HepG2 (cell line): ENCODE results near the gene TBC1D16. TPM values are rescaled to one million over a fixed set of nuclear protein-coding genes. Genes with fewer than 3 reads are reported as not detected.

Source experiments
- ATF2 ChIP-seq: sonication (generic); formaldehyde crosslinking; IDR thresholded peaks from 2 replicates; pipeline ENCODE4 v1.4.0; 2020; ENCODE audit warnings: missing genetic modification reagents
- FOSL2 ChIP-seq: sonication (generic); formaldehyde crosslinking; IDR thresholded peaks from 2 replicates; pipeline ENCODE4 v1.4.0; 2020; ENCODE audit warnings: missing genetic modification reagents
- HCFC1 ChIP-seq: fragments of 150-350 bp; IDR thresholded peaks from 2 replicates; pipeline ENCODE4 v1.6.1; 2014; ENCODE audit warnings: low read depth, low read length
- HHEX ChIP-seq: IDR thresholded peaks from 2 replicates; pipeline ENCODE4 v1.6.1; 2016; ENCODE audit warnings: control low read depth
- IRF9 ChIP-seq: sonication (generic); formaldehyde crosslinking; IDR thresholded peaks from 2 replicates; pipeline ENCODE4 v1.8.0; 2022; ENCODE audit warnings: missing genetic modification reagents, mild to moderate bottlenecking, borderline replicate concordance
- KLF11 ChIP-seq: IDR thresholded peaks from 2 replicates; pipeline ENCODE4 v1.6.1; 2016; ENCODE audit warnings: missing compliant biosample characterization
- MIER2 ChIP-seq: IDR thresholded peaks from 2 replicates; pipeline ENCODE4 v1.6.1; 2016; ENCODE audit warnings: missing biosample characterization, missing genetic modification reagents
- NCOA2 ChIP-seq: sonication (generic); formaldehyde crosslinking; IDR thresholded peaks from 2 replicates; pipeline ENCODE4 v1.8.0; 2022; ENCODE audit warnings: inconsistent platforms
- NFYB ChIP-seq: sonication (generic); formaldehyde crosslinking; IDR thresholded peaks from 2 replicates; pipeline ENCODE4 v1.4.0; 2020; ENCODE audit warnings: missing genetic modification reagents
- REXO4 ChIP-seq: sonication (generic); formaldehyde crosslinking; IDR thresholded peaks from 2 replicates; pipeline ENCODE4 v1.8.0; 2022; ENCODE audit warnings: missing genetic modification reagents, mild to moderate bottlenecking, borderline replicate concordance
- SIN3A ChIP-seq: IDR thresholded peaks from 2 replicates; pipeline ENCODE4 v1.6.1; 2011; ENCODE audit warnings: low read depth, mild to moderate bottlenecking, control low read depth, low read length, borderline replicate concordance
- SMYD3 ChIP-seq: sonication (generic); formaldehyde crosslinking; IDR thresholded peaks from 2 replicates; pipeline ENCODE4 v1.8.1; 2023; ENCODE audit warnings: mild to moderate bottlenecking, missing genetic modification reagents
- SOX13 ChIP-seq, 3 experiments: fragments of 450-650 bp in 1 of 3; sonication (generic) in 1 of 3; formaldehyde crosslinking in 1 of 3; IDR thresholded peaks in 2 of 3; conservative IDR thresholded peaks in 1 of 3; 2 replicates each; pipeline versions ENCODE4 v1.5.0 to v1.6.1; 2016 to 2020; ENCODE audit warnings: antibody characterized with exemption in 1 of 3, mild to moderate bottlenecking in 1 of 3, missing compliant biosample characterization in 1 of 3, missing genetic modification reagents in 1 of 3, moderate library complexity in 1 of 3
- TSC22D2 ChIP-seq: sonication (generic); formaldehyde crosslinking; IDR thresholded peaks from 2 replicates; pipeline ENCODE4 v1.5.1; 2020; ENCODE audit warnings: missing genetic modification reagents, mild to moderate bottlenecking, borderline replicate concordance
- ZNF292 ChIP-seq: sonication (generic); formaldehyde crosslinking; IDR thresholded peaks from 2 replicates; pipeline ENCODE4 v1.8.1; 2022; ENCODE audit warnings: mild to moderate bottlenecking, low read depth, missing genetic modification reagents, borderline replicate concordance
- ZNF335 ChIP-seq: sonication (generic); formaldehyde crosslinking; IDR thresholded peaks from 2 replicates; pipeline ENCODE4 v1.4.0; 2020; ENCODE audit warnings: missing genetic modification reagents
- ZNF468 ChIP-seq: sonication (generic); formaldehyde crosslinking; IDR thresholded peaks from 2 replicates; pipeline ENCODE4 v1.8.0; 2022; ENCODE audit warnings: mild to moderate bottlenecking, moderate library complexity, missing genetic modification reagents
- ZNF761 ChIP-seq: sonication (generic); formaldehyde crosslinking; conservative IDR thresholded peaks from 2 replicates; pipeline ENCODE4 v1.4.0; 2020; ENCODE audit warnings: mild to moderate bottlenecking, missing genetic modification reagents
- ZNF790 ChIP-seq: sonication (generic); formaldehyde crosslinking; IDR thresholded peaks from 2 replicates; pipeline ENCODE4 v1.8.0; 2022; ENCODE audit warnings: missing genetic modification reagents, mild to moderate bottlenecking, borderline replicate concordance
- ZNF878 ChIP-seq: sonication (generic); formaldehyde crosslinking; IDR thresholded peaks from 2 replicates; pipeline ENCODE4 v1.8.1; 2023; ENCODE audit warnings: mild to moderate bottlenecking, missing genetic modification reagents, moderate library complexity
- polyA plus RNA-seq, 8 experiments: library from polyadenylated mRNA; depleted of rRNA in 3 of 8; stranded (reverse) in 7 of 8; unstranded in 1 of 8; fragments of >200 nt; fragmentation: Illumina TruSeq in 4 of 8; extraction: Trizol in 4 of 8; gene quantifications; 2 replicates each; pipeline versions ENCODE4 v1.2.1 to v1.2.3, GENCODE V29; 2011 to 2016; ENCODE audit warnings: low read depth in 4 of 8, missing spikeins in 1 of 8, mixed read lengths in 1 of 8; ENCODE audit not compliant: insufficient read depth in 1 of 8
- total RNA-seq, 5 experiments: library from RNA; depleted of rRNA; stranded (reverse); fragments of >200 nt; fragmentation: Illumina TruSeq; extraction: Trizol; gene quantifications; 2 replicates each; pipeline ENCODE4 v1.2.3, GENCODE V29; 2016; ENCODE audit warnings: low read depth in 1 of 5
- TF ChIP-seq, protein P1 (sequence below): sonication (generic); formaldehyde crosslinking; IDR thresholded peaks from 2 replicates; pipeline ENCODE4 v1.4.0; 2020; ENCODE audit warnings: mild to moderate bottlenecking, missing genetic modification reagents
- TF ChIP-seq, protein P2 (sequence below): sonication (generic); formaldehyde crosslinking; IDR thresholded peaks from 2 replicates; pipeline ENCODE4 v1.4.0; 2020; ENCODE audit warnings: mild to moderate bottlenecking, missing genetic modification reagents

TBC1D16 gene
- total and polyA plus RNA-seq, 2 of the 13 experiments (the other 11 are each of a cell fraction or from before 2014, with no cell fraction given), result 14.9 to 24.9 TPM

DNA sequence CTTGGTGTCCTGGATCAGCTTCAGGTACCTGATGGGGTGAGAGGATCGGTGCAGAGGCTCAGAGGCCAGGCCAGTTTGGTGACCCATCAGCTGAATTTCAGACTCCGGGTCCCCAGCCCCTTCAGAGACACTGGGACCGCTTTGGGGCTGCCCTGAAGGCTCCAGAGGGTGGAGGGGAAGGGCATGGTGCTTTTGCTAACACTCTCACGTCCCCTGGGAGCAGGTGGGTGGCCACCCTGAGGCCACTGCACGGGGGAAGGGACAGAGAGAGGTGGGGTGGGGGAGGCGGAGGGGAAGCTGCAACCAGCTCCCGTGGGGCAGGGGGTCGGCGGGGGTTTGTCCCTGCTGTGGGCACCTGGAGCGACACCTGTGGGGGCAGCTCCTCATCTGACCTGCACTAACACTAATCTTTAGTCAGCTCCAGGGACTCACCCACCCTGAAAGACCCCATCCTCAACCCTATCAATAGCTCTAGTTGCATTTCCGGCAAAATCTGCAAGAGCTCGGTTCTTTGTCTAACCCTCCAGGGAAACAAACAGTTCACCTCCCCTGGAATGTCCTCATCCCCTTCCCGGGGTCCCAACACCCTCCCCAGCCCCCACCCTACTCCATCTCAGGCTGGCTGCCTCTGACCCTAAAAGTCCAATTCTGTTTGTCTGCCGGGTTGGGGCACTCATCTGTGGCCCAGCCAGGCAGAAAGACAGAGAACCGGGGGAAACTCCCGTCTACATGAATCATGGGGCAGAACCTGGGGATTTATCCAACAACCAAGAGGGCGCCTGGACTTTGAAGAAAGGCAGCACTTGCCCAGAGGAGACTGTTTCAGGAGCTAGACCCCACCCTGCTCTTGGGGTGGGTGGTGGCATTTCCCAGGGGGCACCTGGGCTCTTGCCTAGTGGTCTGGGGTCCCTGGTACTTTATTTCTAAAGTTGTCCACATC lies 104.5 kb downstream of the TBC1D16 start (continued):
- TF ChIP-seq, protein P1, sequence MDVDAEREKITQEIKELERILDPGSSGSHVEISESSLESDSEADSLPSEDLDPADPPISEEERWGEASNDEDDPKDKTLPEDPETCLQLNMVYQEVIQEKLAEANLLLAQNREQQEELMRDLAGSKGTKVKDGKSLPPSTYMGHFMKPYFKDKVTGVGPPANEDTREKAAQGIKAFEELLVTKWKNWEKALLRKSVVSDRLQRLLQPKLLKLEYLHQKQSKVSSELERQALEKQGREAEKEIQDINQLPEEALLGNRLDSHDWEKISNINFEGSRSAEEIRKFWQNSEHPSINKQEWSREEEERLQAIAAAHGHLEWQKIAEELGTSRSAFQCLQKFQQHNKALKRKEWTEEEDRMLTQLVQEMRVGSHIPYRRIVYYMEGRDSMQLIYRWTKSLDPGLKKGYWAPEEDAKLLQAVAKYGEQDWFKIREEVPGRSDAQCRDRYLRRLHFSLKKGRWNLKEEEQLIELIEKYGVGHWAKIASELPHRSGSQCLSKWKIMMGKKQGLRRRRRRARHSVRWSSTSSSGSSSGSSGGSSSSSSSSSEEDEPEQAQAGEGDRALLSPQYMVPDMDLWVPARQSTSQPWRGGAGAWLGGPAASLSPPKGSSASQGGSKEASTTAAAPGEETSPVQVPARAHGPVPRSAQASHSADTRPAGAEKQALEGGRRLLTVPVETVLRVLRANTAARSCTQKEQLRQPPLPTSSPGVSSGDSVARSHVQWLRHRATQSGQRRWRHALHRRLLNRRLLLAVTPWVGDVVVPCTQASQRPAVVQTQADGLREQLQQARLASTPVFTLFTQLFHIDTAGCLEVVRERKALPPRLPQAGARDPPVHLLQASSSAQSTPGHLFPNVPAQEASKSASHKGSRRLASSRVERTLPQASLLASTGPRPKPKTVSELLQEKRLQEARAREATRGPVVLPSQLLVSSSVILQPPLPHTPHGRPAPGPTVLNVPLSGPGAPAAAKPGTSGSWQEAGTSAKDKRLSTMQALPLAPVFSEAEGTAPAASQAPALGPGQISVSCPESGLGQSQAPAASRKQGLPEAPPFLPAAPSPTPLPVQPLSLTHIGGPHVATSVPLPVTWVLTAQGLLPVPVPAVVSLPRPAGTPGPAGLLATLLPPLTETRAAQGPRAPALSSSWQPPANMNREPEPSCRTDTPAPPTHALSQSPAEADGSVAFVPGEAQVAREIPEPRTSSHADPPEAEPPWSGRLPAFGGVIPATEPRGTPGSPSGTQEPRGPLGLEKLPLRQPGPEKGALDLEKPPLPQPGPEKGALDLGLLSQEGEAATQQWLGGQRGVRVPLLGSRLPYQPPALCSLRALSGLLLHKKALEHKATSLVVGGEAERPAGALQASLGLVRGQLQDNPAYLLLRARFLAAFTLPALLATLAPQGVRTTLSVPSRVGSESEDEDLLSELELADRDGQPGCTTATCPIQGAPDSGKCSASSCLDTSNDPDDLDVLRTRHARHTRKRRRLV (CRISPR knock-in tag), result no peak
- TF ChIP-seq ZNF878 (CRISPR knock-in tag) (no peak), HHEX (CRISPR knock-in tag) (no peak), ZNF292 (no peak), ZNF468 (no peak), FOSL2 (CRISPR knock-in tag) (no peak), ATF2 (CRISPR knock-in tag) (no peak), NCOA2 (no peak), KLF11 (CRISPR knock-in tag) (no peak), ZNF790 (CRISPR knock-in tag) (no peak), TSC22D2 (CRISPR knock-in tag) (no peak), SOX13 (IDR thresholded peaks at IDR 0.05) (no peak), SOX13 (CRISPR knock-in tag; conservative IDR thresholded peaks at IDR 0.05 in 1 of 2, IDR thresholded peaks at IDR 0.05 in 1 of 2) (no peak; a peak in 1 of 4 replicates), ZNF335 (CRISPR knock-in tag) (no peak), MIER2 (CRISPR knock-in tag) (no peak), HCFC1 (no peak), NFYB (CRISPR knock-in tag) (no peak), REXO4 (no peak), IRF9 (CRISPR knock-in tag) (no peak), SMYD3 (CRISPR knock-in tag) (0 out of 2 replicates have a peak, but pooled peaks have one; percentile 49), SIN3A (peak; percentile 28; the same call in 1 of the 2 replicates), ZNF761 (0 out of 2 replicates have a peak, but pooled peaks have one; percentile 68)
- TF ChIP-seq, protein P2, sequence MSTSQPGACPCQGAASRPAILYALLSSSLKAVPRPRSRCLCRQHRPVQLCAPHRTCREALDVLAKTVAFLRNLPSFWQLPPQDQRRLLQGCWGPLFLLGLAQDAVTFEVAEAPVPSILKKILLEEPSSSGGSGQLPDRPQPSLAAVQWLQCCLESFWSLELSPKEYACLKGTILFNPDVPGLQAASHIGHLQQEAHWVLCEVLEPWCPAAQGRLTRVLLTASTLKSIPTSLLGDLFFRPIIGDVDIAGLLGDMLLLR (CRISPR knock-in tag), result no peak
